Smooth muscle cell (in vitro differentiated cells): Measurements from ENCODE around the gene TUG1. TPM values are rescaled to one million over a fixed set of nuclear protein-coding genes. Genes with fewer than 3 reads are reported as not detected.

ENCODE experiments used
- DNase-seq: peaks from one replicate; lab custom pipeline; 2025; ENCODE audit not compliant: unreplicated experiment; lab: John Stamatoyannopoulos, UW
- H2AFZ ChIP-seq: fragments of 200-600 bp; sonication (generic); 2 replicates; pipeline ENCODE4 v1.6.0; 2016; ENCODE audit warnings: antibody characterized with exemption, low read depth, mild to moderate bottlenecking
- H3F3A ChIP-seq: fragments of 200-600 bp; sonication (generic); 2 replicates; pipeline ENCODE4 v1.6.0; 2017; ENCODE audit warnings: antibody characterized with exemption, low read depth
- H3K27ac ChIP-seq: fragments of 200-600 bp; sonication (generic); 2 replicates; pipeline ENCODE4 v1.5.1; 2016; ENCODE audit warnings: low read depth, mild to moderate bottlenecking
- H3K27me3 ChIP-seq: fragments of 200-600 bp; sonication (generic); 2 replicates; pipeline ENCODE4 v1.6.1; 2016; ENCODE audit warnings: low read depth, mild to moderate bottlenecking
- H3K36me3 ChIP-seq: fragments of 200-600 bp; sonication (generic); 2 replicates; pipeline ENCODE4 v1.5.1; 2016; ENCODE audit warnings: low read depth
- H3K4me1 ChIP-seq: fragments of 200-600 bp; sonication (generic); 2 replicates; pipeline ENCODE4 v1.5.1; 2016; ENCODE audit warnings: low read depth
- H3K4me2 ChIP-seq: fragments of 200-600 bp; sonication (generic); 2 replicates; pipeline ENCODE4 v1.6.0; 2016; ENCODE audit warnings: mild to moderate bottlenecking
- H3K4me3 ChIP-seq: fragments of 200-600 bp; sonication (generic); 2 replicates; pipeline ENCODE4 v1.5.1; 2016; ENCODE audit warnings: mild to moderate bottlenecking
- H3K79me2 ChIP-seq: fragments of 200-600 bp; sonication (generic); 2 replicates; pipeline ENCODE4 v1.6.0; 2016; ENCODE audit warnings: low read depth, mild to moderate bottlenecking
- H3K9ac ChIP-seq: fragments of 200-600 bp; sonication (generic); 2 replicates; pipeline ENCODE4 v1.6.0; 2016; ENCODE audit warnings: low read depth
- H3K9me3 ChIP-seq: fragments of 200-600 bp; sonication (generic); replicated peaks from 2 replicates; pipeline ENCODE4 v1.5.1; 2016; ENCODE audit warnings: low read depth
- H4K20me1 ChIP-seq: fragments of 200-600 bp; sonication (generic); 2 replicates; pipeline ENCODE4 v1.6.0; 2016; ENCODE audit warnings: low read depth
- WGBS: methylation state at CpG from one replicate; pipeline ENCODE4 v1.1.7; 2016; ENCODE audit warnings: low lambda C conversion rate; 5-methylcytosine and 5-hydroxymethylcytosine counted together
- polyA plus RNA-seq: library from polyadenylated mRNA; unstranded; fragments of >200 nt; fragmentation: Nextera tagmentation; extraction: Ambion mirVana; gene quantifications from 2 replicates; pipeline ENCODE4 v1.2.1, GENCODE V29; 2016
- total RNA-seq: library from RNA; depleted of rRNA; stranded (reverse); fragments of >200 nt; gene quantifications from 2 replicates; pipeline ENCODE4 v1.2.3, GENCODE V29; 2014
- TF ChIP-seq, protein P1 (sequence below): fragments of 200-600 bp; sonication (generic); IDR thresholded peaks from 2 replicates; pipeline ENCODE4 v1.5.1; 2017; ENCODE audit warnings: borderline replicate concordance, mild to moderate bottlenecking, antibody characterized with exemption; ENCODE audit not compliant: insufficient read depth, poor library complexity, severe bottlenecking

TUG1 gene
- total and polyA plus RNA-seq, 2 experiments from 2014 or later: 30.6 to 119 TPM

DNA sequence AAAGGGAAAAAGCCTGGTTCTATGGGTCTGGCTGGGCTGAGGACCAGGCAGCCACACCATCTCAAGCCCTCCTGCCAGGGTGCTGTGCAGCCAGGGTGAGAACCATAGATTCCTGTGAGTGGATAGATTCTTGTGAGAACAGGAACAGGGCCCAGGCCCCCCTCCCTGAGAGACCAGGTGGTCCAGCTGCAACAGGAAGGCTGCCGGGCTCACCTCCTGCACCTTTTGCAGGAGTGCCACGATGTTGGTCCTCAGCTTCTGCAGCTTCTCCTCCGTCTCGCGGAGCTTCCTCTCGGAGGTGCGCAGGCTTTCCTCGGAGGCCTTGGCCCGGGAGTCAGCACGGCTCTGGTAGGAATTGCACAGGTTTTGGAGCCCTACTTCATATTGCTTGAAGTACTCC, 41.3 kb upstream of the TUG1 start:
- DNase-seq: no peak
- Histone ChIP-seq H3K79me2 (no peaks in the 10 kb centered on the region), H3K36me3 (peaks cover 5% of the 10 kb centered on the region), H2AFZ (no peak overlapping the region), H3K4me1 (no peaks in the 10 kb centered on the region), H3K9ac (no peak overlapping the region), H3K27me3 (no peaks in the 10 kb centered on the region), H3K4me2 (no peak overlapping the region), H3K9me3 (no peaks in the 10 kb centered on the region), H3F3A (no peaks in the 10 kb centered on the region), H3K4me3 (no peak overlapping the region), H4K20me1 (peaks cover 7% of the 10 kb centered on the region), H3K27ac (no peak overlapping the region)
- WGBS: 95% methylated on average over 10 of the region's 10 CpGs
- TF ChIP-seq, protein P1, sequence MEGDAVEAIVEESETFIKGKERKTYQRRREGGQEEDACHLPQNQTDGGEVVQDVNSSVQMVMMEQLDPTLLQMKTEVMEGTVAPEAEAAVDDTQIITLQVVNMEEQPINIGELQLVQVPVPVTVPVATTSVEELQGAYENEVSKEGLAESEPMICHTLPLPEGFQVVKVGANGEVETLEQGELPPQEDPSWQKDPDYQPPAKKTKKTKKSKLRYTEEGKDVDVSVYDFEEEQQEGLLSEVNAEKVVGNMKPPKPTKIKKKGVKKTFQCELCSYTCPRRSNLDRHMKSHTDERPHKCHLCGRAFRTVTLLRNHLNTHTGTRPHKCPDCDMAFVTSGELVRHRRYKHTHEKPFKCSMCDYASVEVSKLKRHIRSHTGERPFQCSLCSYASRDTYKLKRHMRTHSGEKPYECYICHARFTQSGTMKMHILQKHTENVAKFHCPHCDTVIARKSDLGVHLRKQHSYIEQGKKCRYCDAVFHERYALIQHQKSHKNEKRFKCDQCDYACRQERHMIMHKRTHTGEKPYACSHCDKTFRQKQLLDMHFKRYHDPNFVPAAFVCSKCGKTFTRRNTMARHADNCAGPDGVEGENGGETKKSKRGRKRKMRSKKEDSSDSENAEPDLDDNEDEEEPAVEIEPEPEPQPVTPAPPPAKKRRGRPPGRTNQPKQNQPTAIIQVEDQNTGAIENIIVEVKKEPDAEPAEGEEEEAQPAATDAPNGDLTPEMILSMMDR: no peak

DNA sequence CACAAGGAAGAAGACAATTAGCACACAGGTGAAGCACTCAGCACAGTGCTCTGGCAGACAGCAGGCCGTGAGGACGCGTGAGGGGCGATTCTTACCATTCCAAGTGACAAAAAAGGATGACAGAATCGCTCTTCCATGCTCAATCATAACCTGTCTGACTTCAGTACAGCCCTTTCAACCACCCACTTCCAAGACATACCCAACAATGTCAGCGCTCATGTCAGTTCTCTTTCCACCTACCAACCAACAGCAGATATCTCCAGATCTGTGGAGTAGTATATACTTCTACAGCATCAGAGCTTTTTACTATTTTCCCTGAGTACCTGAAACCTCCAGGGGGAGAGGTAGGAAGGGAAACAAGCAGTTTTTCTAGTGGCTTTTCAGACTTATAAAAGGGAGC, 40.7 kb upstream of the TUG1 start:
- no peak overlapping the region for H2AFZ ChIP-seq
- no peak overlapping the region for H3K27ac ChIP-seq
- DNase-seq: no peak
- TF ChIP-seq, protein P1: no peak
- no peak overlapping the region for H3K9ac ChIP-seq
- H3K79me2 ChIP-seq: no peaks in the 10 kb centered on the region
- no peaks in the 10 kb centered on the region for H3K9me3 ChIP-seq
- peaks cover 7% of the 10 kb centered on the region for H3K36me3 ChIP-seq
- H3K4me2 ChIP-seq: no peak overlapping the region
- H3K4me1 ChIP-seq: no peaks in the 10 kb centered on the region
- no peaks in the 10 kb centered on the region for H3K27me3 ChIP-seq
- 98% methylated on average over 6 of the region's 6 CpGs for WGBS
- H3K4me3 ChIP-seq: no peak overlapping the region
- no peaks in the 10 kb centered on the region for H3F3A ChIP-seq
- peaks cover 7% of the 10 kb centered on the region for H4K20me1 ChIP-seq

DNA sequence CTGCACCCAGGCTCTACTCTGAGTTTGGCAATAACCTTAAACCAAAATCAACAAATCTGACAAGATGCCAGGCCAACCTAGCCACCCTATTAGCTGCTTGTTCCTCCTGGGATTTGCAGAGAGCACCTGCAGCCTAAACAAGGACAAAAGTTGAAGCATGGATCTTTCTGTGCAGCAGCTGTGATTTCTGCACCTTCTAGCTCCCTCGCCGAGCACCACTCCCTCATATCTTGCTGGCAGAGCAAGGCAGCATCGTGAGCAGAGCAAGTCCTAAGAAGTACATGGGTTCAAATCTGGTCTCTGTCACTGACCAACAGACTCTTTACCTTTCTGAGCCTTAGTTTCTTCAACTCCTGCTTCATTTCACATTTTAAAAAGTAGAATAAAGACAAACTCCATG, 38.8 kb upstream of the TUG1 start:
- no peak overlapping the region for H3K4me2 ChIP-seq
- no peak for DNase-seq
- H4K20me1 ChIP-seq: peaks cover 7% of the 10 kb centered on the region
- no peak overlapping the region for H3K4me3 ChIP-seq
- TF ChIP-seq, protein P1: no peak
- H3K4me1 ChIP-seq: no peaks in the 10 kb centered on the region
- H3K27me3 ChIP-seq: no peaks in the 10 kb centered on the region
- H3K79me2 ChIP-seq: no peaks in the 10 kb centered on the region
- H3K36me3 ChIP-seq: peaks cover 10% of the 10 kb centered on the region
- H2AFZ ChIP-seq: no peak overlapping the region
- H3F3A ChIP-seq: no peaks in the 10 kb centered on the region
- no peak overlapping the region for H3K27ac ChIP-seq
- WGBS: 89% methylated on average over 3 of the region's 3 CpGs
- no peak overlapping the region for H3K9ac ChIP-seq
- no peaks in the 10 kb centered on the region for H3K9me3 ChIP-seq

DNA sequence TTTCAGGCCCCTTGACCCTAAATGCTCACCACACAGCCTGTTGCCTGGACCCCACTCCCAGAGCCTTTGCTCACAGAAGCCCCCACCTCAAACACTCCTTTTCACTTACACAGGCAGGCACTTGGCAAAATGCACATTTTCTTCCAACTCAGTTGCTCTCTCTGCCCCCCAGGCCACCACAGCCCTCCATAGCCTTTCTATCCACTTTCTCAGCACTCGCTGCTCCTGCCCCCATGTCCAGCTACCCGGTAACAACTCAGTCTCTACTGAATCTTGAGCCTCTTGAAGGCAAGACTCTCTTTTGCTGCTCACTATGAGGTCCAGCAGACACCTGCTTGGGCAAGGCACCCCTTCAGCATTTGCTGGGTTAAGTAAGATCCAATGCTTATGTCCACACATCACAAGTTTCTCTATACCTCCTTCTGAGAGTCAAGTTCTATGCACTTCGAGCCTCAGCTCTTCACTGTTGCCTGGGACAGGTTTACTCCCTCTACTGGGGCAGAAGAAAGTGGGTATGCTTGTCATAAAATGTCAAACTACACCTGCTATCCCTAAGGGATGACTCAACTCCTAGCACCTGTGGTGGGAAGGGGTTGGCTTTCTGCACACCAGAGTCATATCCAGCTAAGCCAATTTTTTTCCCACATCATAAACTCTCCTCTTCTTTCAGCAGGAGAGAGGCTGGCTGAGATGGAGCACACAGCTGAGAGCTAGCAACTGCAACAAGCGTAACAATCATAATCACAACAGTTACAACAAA, 37.3 kb upstream of the TUG1 start:
- DNase-seq: no peak
- Histone ChIP-seq H4K20me1 (peaks cover 12% of the 10 kb centered on the region), H3K4me1 (no peaks in the 10 kb centered on the region), H3K27ac (no peak overlapping the region), H3K4me3 (no peak overlapping the region), H3K9ac (no peak overlapping the region), H3K79me2 (no peaks in the 10 kb centered on the region), H3K4me2 (no peak overlapping the region), H3K27me3 (no peaks in the 10 kb centered on the region), H3K9me3 (no peaks in the 10 kb centered on the region), H2AFZ (no peak overlapping the region), H3F3A (no peaks in the 10 kb centered on the region), H3K36me3 (peaks cover 18% of the 10 kb centered on the region)
- TF ChIP-seq, protein P1: no peak
- WGBS: 95% methylated on average over 4 of the region's 4 CpGs
